Left ventricle myocardium superior (tissue), 1 donor: ENCODE results near the gene TRAF6. TPM values are rescaled to one million over a fixed set of nuclear protein-coding genes. Genes with fewer than 3 reads are reported as not detected.

Experiments
- ATAC-seq: fragments of 200-7000 bp; cut with Tn5 transposase; one replicate; pipeline ENCODE4 v1.9.1; 2020; ENCODE audit warnings: mild to moderate bottlenecking, moderate library complexity
- DNase-seq: peaks from one replicate; pipeline ENCODE4 v3.0.0-alpha.2; 2020
- intact Hi-C: fragments of 100-400 bp; cut with micrococcal nuclease; formaldehyde crosslinking; loops from one replicate; pipeline ENCODE4 v1.11.0; 2022
- total RNA-seq: library from RNA; stranded (reverse); fragmentation: NEBNext Ultra II Directional; extraction: Animal tissue kit (Norgen Biotek cat#: 25700); gene quantifications from one replicate; pipeline ENCODE4 v1.2.1, GENCODE V29; 2021
- donor health status: DM: no; HTN: yes; CAD: no; lungs with severe emphysema.

TRAF6 gene
- total RNA-seq, 1 donor from 2014 or later, result 11.6 TPM

DNA sequence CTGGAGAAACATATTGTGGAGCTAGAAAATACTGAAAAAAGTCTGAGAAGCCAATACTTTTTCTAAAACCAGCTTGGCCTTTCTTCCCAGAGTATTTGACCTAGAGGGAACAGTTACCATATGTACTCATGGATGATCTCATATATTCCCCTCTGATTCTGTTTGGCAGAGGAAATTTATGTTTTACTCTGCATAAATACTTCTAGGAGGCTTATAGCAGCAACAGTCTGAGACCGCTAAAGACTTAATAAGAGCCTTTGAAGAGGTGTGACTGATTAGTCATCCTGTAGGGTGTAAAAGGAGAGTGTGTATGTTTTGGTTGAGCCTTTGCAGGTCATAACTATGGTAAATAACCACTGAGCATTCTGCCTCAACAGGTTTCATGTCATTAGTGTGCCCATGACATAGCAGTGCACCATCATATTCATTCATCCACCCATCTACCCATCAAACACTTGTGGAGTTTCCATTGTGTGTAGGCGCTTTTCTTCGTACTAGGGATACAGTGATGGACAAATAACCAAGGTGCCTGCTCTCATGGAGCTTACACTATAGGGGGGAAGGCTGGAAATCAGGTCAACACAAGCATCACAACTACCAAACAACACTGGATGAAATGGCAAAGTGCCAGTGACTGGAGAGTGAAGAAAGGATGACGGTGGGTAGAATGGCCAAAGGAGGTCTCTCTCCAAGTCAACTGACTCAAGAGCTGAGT lies 44.5 kb downstream of the TRAF6 start:
- intact Hi-C loops, result no loop called here
- no peak for DNase-seq
- no peak for ATAC-seq

DNA sequence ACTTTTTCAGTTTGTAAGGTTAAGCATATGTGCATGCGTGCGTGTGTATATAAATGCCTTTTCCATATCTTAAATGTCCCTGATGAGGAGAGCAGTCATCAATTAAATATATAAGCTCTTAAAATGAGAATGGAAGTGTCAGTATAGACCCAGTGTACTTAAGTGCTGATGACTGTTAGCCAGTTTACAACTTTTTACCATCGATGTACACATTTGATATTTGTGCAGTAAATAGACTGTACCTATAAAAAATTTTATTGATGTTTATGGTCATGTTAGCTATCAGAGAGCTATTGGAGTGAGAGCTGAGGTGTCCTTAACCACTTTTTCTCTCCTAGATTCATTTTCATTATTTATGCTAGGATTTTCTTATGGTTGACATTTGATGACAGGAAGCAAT lies 45.4 kb downstream of the TRAF6 start:
- intact Hi-C loops, result no loop called here
- ATAC-seq (no peak), DNase-seq (no peak)

DNA sequence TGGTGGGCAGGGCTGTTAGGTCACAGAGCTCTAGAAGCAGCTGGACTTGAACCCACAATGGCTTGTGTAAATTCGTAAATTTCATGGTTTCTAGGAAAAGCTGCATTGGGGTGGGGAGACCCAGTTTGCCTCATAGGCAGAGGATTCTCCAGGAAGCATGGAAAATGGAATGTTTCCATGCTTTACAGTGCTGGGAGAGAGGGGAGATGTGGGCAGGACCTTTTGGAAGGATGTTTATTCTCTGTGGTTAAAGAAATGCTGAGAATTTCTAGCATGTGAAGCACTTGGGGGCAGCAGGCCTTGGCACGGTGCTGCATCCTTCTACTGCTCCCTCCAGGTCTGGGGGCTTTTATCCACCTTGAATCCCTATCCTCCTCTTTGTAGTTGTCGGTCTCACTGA lies 46.3 kb downstream of the TRAF6 start:
- DNase-seq (no peak), ATAC-seq (no peak)
- intact Hi-C loops, result no loop called here

DNA sequence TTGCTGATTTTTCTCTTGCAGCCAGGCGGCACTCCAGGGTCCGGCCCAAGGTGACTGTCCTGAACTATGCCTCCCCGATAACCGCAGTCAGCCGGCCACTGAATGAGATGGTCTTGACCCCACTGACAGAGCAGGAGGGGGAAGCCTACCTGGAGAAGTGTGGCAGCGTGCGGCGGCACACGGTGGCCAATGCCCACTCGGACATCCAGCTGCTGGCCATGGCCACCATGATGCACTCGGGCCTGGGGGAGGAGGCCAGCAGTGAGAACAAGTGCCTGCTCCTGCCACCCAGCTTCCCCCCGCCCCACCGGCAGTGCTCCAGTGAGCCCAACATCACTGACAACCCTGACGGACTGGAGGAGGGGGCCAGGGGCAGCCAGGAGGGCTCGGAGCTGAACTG lies 47.8 kb downstream of the TRAF6 start:
- ATAC-seq (no peak), DNase-seq (no peak)
- intact Hi-C loops, result no loop called here

- DNase-seq, result no peak
- no peak for ATAC-seq
- intact Hi-C loops, result no loop called here
These were observed 49.9 kb downstream of the TRAF6 start for GRCh38 chr11:36460220-36460619.

GRCh38 chr11:36459046-36459445 lies 51.0 kb downstream of the TRAF6 start:
- no peak for ATAC-seq
- DNase-seq, result no peak
- intact Hi-C loops, result no loop called here

- DNase-seq (no peak), ATAC-seq (no peak)
- intact Hi-C loops, result no loop called here
These were observed 51.8 kb downstream of the TRAF6 start for GRCh38 chr11:36458129-36458915.

DNA sequence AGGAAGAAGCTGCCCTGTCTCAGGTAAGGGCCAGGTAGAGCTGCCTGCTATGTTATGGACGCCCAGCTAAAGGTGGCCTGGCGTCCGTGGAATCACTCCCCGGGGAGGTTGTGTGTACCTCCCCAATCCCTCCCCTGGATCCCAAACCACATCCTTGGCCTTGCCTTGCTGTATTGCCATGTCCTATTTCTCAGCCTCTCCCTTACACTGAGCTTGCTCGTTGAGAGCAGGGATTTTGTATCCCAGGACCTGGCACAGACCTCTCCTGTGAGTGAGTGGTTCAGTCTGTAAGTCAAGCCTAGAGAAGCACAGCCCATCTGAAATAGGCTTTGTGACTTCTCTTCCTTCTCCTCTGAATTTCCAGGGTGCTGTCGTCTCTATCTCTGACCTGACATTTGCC lies 53.9 kb downstream of the TRAF6 start:
- ATAC-seq (peak; percentile 17), DNase-seq (no peak)
- intact Hi-C loops, result no loop called here

DNA sequence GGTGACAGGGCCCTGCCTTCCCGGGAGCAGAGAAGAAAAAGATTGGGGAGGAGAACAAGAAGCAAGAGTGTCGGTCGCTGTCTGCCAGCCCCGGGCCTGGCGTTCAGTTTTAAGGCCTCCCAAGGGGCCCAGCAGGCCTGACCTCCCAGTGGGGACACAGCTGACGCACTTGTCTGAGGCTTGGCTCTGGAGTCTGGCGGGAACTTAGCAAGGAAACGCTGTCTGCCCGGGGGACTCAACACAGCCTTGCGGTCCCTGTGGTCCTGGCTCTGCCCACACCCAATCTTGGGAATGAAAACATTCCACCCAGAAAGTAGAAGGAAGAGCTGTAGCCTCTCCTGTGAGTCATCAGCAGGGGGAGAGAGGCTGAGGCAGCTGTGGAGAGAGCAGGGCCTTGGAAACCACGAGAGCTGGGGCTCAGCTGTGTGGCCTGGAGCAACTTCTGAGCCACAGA lies 54.4 kb downstream of the TRAF6 start:
- intact Hi-C loops, result no loop called here
- ATAC-seq, result peak; percentile 91

DNA sequence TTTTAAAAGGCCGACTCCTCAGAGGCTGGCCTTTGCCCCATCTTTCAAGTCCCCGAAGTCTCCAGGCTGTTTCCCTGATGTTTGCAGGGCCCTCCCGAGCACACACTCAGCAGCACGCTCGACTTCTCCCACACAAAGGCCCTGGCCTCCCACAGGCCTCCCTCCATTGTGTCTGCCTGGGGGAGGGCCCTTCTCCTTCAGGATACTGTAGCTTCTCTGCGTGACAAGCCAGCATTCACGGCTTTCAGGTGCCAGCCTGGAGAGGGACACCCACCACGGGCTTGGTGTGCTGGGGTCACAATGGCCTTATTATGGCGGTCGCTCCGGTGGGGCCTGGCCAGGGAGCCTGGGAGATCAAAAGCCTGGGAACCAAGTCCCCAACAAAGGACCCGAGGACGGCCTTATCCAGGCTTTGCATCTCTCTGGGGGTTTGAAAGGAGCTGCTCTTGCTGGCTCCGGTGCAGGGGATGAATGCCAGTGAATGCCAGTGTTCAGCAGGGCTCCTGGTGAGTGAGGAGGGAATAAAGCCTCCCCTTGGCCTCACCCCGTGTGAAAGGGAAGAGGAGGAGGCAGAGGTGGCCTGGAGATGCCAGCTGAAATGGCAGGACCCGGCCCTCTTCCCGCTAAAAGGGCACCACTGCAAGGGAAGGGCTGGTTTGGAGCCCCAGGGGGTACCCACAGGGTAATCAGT lies 55.0 kb downstream of the TRAF6 start:
- DNase-seq (no peak), ATAC-seq (peak; percentile 24)
- intact Hi-C loops, result no loop called here

More for the DNA sequence above, 54.4 kb downstream of the TRAF6 start:
- DNase-seq, result peak; percentile 85

DNA sequence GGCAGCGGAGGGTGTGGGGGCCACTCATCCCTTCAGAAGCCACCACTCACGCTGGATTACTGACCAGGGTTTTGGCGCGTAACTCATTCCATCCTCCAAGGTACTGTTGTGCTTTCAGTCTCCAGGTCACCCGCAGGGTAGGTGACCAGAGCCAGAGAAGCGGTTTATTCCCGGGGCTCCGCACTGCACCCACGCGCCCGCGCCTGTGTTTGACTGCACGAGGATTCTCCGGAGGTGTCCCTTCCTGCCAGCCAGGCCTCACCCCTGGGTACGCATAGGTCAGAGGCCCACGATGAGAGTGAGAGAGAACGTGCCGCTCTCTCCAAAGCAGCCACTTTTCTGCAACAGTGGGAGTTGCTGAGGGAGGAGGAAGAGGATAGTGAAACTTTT lies 55.5 kb downstream of the TRAF6 start:
- intact Hi-C loops, result no loop called here
- DNase-seq (no peak), ATAC-seq (no peak)

DNA sequence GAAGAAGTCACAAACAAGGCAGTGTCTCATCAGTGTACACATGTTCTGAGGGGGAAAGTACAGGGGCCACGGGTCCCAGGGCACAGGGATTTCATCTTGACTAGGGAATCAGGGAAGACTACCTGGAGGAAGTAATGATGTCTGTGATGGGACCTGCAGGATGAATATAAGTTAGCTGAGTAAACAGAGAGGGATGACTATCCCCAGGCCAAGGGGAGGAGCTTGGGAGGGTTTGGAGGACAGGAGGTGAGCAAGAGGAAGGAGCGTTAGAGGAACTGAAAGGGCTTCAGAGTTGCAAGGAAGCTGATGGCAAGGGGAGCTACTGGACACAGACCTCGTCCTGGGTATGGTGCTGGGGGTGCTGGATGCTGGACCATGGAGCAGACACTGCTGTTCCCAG lies 56.4 kb downstream of the TRAF6 start:
- intact Hi-C loops, result no loop called here
- ATAC-seq (no peak), DNase-seq (no peak)

DNA sequence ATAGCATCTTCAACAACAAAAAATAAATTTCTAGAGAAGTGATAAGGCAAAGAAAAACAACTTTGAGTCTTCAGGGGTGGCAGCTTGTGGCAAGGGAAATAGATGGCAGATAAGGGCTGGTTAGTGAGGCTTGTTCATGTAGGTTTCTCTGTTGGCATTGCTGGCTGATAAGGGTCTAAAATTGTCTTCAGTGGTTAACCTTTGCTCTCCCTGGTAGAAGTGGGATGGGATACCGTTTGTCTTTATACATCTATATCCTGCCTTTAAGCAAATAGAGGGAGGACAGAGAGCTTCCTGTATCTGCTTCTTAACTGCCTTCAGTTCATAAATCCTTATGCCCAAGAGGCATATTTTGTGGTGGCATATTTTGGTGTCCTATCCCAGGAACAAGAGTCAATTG lies 57.1 kb downstream of the TRAF6 start:
- DNase-seq (no peak), ATAC-seq (no peak)
- intact Hi-C loops, result no loop called here

GRCh38 chr11:36452236-36452940 lies 57.7 kb downstream of the TRAF6 start:
- intact Hi-C loops, result no loop called here
- no peak for ATAC-seq
- no peak for DNase-seq

DNA sequence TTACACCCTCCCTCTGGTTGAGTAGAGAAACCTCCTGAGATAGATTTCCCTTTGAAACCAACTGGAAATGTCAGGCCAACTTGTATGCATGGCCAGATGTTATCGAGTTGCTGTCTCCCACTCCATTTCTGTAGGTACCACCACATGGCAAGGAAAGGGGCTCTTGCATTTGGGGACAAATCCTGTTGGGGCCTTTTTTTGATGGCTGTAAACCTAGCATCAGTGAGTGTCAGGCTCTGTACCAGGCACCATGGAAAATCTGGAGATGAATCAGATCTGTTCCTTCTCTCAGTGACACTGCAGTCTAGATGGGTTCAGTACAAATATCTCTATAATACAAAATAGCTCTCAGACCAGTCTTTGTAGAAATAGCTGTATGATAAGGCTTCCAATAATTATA lies 58.4 kb downstream of the TRAF6 start:
- no peak for DNase-seq
- no peak for ATAC-seq
- intact Hi-C loops, result no loop called here

DNA sequence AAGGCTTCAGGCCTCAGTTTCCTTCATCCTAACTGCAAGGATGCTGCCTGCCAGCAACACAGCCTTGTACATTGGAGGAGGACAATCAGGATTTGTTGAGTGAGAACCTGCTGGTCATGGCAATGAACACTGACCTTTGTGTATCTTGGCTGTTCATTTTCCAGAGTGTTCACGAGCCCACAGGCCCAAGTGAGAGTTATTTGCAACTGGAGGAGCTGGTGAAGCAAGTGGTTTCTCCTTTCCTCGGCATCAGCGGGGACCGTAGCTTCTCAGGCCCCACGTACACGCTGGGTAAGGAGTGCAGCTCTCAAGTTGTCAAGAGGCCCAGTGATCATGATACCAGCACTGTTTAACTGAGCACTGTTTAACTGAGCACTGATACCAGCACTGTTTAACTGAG lies 59.0 kb downstream of the TRAF6 start:
- intact Hi-C loops, result no loop called here
- ATAC-seq (no peak), DNase-seq (no peak)

GRCh38 chr11:36450110-36450572 lies 59.9 kb downstream of the TRAF6 start:
- intact Hi-C loops, result no loop called here
- ATAC-seq (peak; percentile 17), DNase-seq (no peak)

- ATAC-seq (no peak), DNase-seq (no peak)
- intact Hi-C loops, result no loop called here
These were observed 60.4 kb downstream of the TRAF6 start for GRCh38 chr11:36449561-36450096.

- intact Hi-C loops, result no loop called here
- ATAC-seq, result no peak
- DNase-seq, result no peak
These were observed 62.1 kb downstream of the TRAF6 start for GRCh38 chr11:36447947-36448346.
